Measurements from ENCODE around the gene MPRIP. TPM values are rescaled to one million over a fixed set of nuclear protein-coding genes. Genes with fewer than 3 reads are reported as not detected.

Gene MPRIP
- total and polyA plus RNA-seq, 2 of the 13 experiments (the other 11 are each of a cell fraction or from before 2014, with no cell fraction given), result 50.2 to 52.4 TPM

DNA sequence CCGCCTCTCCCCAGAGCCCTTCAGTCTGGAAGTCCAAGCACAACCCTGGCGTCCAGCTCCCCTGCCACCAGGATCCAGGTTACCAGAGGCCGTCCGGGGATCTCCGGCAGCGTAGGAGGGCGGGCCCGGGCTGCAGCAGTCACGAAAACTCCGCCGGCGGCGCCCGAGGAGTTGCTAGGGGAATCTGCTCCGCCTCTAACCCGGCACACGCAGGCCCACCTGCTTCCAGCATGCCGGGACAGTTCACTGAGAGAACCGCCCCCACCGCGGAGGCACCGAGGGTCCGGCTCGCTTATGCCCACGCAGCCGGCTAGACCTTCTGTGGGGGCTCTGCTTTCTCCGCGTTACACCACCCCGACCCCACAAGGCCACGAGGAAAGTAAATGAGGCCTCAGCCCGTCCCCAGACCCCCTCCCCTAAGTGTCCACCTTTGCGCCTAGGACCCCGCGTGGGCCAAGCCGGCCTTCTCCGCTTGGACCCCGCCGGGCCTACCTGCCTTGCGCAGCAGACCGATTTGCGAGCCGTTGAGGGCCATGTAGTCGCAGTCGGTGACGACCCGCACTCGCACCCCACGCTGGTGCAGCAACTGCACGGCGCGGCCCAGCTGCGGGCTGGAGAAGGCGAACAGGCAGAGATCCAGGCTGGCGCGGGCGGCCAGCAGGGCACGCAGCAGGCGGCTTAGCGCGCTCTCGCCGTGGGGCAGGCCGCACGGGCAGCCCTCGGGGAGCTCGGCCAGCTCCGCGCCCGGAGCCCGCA is 163.3 kb downstream of the MPRIP start (continued):
- TF ChIP-seq, protein P1, sequence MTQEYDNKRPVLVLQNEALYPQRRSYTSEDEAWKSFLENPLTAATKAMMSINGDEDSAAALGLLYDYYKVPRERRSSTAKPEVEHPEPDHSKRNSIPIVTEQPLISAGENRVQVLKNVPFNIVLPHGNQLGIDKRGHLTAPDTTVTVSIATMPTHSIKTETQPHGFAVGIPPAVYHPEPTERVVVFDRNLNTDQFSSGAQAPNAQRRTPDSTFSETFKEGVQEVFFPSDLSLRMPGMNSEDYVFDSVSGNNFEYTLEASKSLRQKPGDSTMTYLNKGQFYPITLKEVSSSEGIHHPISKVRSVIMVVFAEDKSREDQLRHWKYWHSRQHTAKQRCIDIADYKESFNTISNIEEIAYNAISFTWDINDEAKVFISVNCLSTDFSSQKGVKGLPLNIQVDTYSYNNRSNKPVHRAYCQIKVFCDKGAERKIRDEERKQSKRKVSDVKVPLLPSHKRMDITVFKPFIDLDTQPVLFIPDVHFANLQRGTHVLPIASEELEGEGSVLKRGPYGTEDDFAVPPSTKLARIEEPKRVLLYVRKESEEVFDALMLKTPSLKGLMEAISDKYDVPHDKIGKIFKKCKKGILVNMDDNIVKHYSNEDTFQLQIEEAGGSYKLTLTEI (CRISPR knock-in tag; conservative IDR thresholded peaks at IDR 0.05), result no peak
- no peak; the same call in 1 of the 2 replicates for TF ChIP-seq ZNF878 (CRISPR knock-in tag; IDR thresholded peaks at IDR 0.05)
- no peak for TF ChIP-seq CBX2 (IDR thresholded peaks at IDR 0.05; ENCODE audit: low read depth, low read length)
- TF ChIP-seq CBX2 (CRISPR knock-in tag; IDR thresholded peaks at IDR 0.05; ENCODE audit: low read depth), result no peak
- TF ChIP-seq PHB2 (IDR thresholded peaks at IDR 0.05; ENCODE audit: partially characterized antibody), result no peak
- TF ChIP-seq, protein P2, sequence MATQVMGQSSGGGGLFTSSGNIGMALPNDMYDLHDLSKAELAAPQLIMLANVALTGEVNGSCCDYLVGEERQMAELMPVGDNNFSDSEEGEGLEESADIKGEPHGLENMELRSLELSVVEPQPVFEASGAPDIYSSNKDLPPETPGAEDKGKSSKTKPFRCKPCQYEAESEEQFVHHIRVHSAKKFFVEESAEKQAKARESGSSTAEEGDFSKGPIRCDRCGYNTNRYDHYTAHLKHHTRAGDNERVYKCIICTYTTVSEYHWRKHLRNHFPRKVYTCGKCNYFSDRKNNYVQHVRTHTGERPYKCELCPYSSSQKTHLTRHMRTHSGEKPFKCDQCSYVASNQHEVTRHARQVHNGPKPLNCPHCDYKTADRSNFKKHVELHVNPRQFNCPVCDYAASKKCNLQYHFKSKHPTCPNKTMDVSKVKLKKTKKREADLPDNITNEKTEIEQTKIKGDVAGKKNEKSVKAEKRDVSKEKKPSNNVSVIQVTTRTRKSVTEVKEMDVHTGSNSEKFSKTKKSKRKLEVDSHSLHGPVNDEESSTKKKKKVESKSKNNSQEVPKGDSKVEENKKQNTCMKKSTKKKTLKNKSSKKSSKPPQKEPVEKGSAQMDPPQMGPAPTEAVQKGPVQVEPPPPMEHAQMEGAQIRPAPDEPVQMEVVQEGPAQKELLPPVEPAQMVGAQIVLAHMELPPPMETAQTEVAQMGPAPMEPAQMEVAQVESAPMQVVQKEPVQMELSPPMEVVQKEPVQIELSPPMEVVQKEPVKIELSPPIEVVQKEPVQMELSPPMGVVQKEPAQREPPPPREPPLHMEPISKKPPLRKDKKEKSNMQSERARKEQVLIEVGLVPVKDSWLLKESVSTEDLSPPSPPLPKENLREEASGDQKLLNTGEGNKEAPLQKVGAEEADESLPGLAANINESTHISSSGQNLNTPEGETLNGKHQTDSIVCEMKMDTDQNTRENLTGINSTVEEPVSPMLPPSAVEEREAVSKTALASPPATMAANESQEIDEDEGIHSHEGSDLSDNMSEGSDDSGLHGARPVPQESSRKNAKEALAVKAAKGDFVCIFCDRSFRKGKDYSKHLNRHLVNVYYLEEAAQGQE (IDR thresholded peaks at IDR 0.05; ENCODE audit: borderline replicate concordance in 1 of 2, low read depth in 1 of 2, low read length in 2 of 2), result no peak
- TF ChIP-seq RNF2 (conservative IDR thresholded peaks at IDR 0.05; ENCODE audit: low read depth), result no peak
- no peak for TF ChIP-seq EZH2 (conservative IDR thresholded peaks at IDR 0.05; ENCODE audit: low read depth, low read length)
- no peak for TF ChIP-seq NFE2L1 (CRISPR knock-in tag; IDR thresholded peaks at IDR 0.05; ENCODE audit: borderline replicate concordance)
- TF ChIP-seq FOXK1 (CRISPR knock-in tag; IDR thresholded peaks at IDR 0.05; ENCODE audit: borderline replicate concordance, low read depth), result no peak
- TF ChIP-seq ZBTB1 (CRISPR knock-in tag; IDR thresholded peaks at IDR 0.05; ENCODE audit: borderline replicate concordance), result no peak
- TF ChIP-seq, protein P3, sequence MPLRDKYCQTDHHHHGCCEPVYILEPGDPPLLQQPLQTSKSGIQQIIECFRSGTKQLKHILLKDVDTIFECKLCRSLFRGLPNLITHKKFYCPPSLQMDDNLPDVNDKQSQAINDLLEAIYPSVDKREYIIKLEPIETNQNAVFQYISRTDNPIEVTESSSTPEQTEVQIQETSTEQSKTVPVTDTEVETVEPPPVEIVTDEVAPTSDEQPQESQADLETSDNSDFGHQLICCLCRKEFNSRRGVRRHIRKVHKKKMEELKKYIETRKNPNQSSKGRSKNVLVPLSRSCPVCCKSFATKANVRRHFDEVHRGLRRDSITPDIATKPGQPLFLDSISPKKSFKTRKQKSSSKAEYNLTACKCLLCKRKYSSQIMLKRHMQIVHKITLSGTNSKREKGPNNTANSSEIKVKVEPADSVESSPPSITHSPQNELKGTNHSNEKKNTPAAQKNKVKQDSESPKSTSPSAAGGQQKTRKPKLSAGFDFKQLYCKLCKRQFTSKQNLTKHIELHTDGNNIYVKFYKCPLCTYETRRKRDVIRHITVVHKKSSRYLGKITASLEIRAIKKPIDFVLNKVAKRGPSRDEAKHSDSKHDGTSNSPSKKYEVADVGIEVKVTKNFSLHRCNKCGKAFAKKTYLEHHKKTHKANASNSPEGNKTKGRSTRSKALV (CRISPR knock-in tag; IDR thresholded peaks at IDR 0.05), result peak; percentile 69; the same call in 1 of the 2 replicates
- no peak; the same call in 1 of the 2 replicates for TF ChIP-seq ZNF251 (CRISPR knock-in tag; IDR thresholded peaks at IDR 0.05)
- TF ChIP-seq ZNF484 (CRISPR knock-in tag; IDR thresholded peaks at IDR 0.05; ENCODE audit: borderline replicate concordance, low read depth), result no peak
- no peak for TF ChIP-seq NR2F2 (IDR thresholded peaks at IDR 0.05; ENCODE audit: borderline replicate concordance, low read depth)
- TF ChIP-seq ZNF891 (CRISPR knock-in tag; IDR thresholded peaks at IDR 0.05), result no peak
- TF ChIP-seq, protein P4, sequence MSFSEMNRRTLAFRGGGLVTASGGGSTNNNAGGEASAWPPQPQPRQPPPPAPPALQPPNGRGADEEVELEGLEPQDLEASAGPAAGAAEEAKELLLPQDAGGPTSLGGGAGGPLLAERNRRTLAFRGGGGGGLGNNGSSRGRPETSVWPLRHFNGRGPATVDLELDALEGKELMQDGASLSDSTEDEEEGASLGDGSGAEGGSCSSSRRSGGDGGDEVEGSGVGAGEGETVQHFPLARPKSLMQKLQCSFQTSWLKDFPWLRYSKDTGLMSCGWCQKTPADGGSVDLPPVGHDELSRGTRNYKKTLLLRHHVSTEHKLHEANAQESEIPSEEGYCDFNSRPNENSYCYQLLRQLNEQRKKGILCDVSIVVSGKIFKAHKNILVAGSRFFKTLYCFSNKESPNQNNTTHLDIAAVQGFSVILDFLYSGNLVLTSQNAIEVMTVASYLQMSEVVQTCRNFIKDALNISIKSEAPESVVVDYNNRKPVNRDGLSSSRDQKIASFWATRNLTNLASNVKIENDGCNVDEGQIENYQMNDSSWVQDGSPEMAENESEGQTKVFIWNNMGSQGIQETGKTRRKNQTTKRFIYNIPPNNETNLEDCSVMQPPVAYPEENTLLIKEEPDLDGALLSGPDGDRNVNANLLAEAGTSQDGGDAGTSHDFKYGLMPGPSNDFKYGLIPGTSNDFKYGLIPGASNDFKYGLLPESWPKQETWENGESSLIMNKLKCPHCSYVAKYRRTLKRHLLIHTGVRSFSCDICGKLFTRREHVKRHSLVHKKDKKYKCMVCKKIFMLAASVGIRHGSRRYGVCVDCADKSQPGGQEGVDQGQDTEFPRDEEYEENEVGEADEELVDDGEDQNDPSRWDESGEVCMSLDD (CRISPR knock-in tag; IDR thresholded peaks at IDR 0.05; ENCODE audit: borderline replicate concordance), result peak; percentile 42; the same call in 1 of the 2 replicates
- TF ChIP-seq ZNF644 (CRISPR knock-in tag; IDR thresholded peaks at IDR 0.05; ENCODE audit: low read depth), result no peak
- TF ChIP-seq, protein P5, sequence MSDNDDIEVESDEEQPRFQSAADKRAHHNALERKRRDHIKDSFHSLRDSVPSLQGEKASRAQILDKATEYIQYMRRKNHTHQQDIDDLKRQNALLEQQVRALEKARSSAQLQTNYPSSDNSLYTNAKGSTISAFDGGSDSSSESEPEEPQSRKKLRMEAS (IDR thresholded peaks at IDR 0.05), result no peak; the same call in 1 of the 2 replicates
